ENCODE data around the gene PGLYRP1. TPM values are rescaled to one million over a fixed set of nuclear protein-coding genes. Genes with fewer than 3 reads are reported as not detected.
A peak's percentile ranks its signal among the peaks of the same experiment; 100 is the strongest.

The PGLYRP1 gene
- total RNA-seq, 4 donors from 2014 or later, result not detected

DNA sequence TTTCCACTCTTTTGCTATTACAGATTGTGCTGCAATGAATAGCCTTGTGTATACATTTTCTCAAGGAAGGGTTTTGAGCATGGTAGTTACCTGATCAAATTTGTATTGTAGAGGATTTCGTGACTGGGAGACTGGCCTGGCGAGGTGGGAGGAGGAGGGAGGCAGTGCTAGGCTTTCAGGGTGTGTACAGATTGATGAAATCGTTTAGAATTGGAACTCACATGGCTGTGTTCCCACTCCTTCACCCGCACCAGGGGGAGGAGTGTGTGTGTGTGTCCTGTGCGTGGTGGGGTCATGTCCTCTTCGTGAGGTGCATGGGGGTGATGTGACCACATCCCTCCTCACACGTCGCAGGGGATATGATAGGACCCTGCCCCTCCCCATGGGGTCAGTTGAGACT lies 8.3 kb downstream of the PGLYRP1 start:
- Histone ChIP-seq H3K9me3 (no peaks in the 10 kb centered on the region), H3K36me3 (peaks cover 0 to 24% (median 0%) of the 10 kb centered on the region in 3 donors), H3K27me3 (peaks cover 0 to 44% of the 10 kb centered on the region in 2 donors), H3K4me1 (peaks cover 0 to 29% (median 21%) of the 10 kb centered on the region in 4 donors), H3K4me3 (peak overlapping the region in 2 of 4 donors; percentile 5 to 66), H3K27ac (peak overlapping the region in 1 of 4 donors; percentile 50)
- no peak for DNase-seq (ENCODE audit: low spot score in 2 of 2)
- TF ChIP-seq CTCF (IDR thresholded peaks at IDR 0.05), result no peak
- no peak for TF ChIP-seq EP300 (IDR thresholded peaks at IDR 0.05)
- TF ChIP-seq POLR2A (IDR thresholded peaks at IDR 0.05), result no peak
- 36 to 55% methylated on average over 8 of the region's 8 CpGs for WGBS, 2 donors

- Histone ChIP-seq H3K27ac (no peak overlapping the region), H3K4me1 (peaks cover 0 to 9% (median 4%) of the 10 kb centered on the region in 4 donors), H3K4me3 (no peak overlapping the region), H3K9me3 (no peaks in the 10 kb centered on the region), H3K27me3 (peaks cover 0 to 28% of the 10 kb centered on the region in 2 donors), H3K36me3 (peaks cover 0 to 39% (median 3%) of the 10 kb centered on the region in 3 donors)
- DNase-seq (ENCODE audit: low spot score in 2 of 2), result peak; percentile 51 to 80
- 58 to 64% methylated on average over 28 of the region's 28 CpGs for WGBS, 2 donors
- no peak for TF ChIP-seq POLR2A (IDR thresholded peaks at IDR 0.05)
- peak; percentile 80 to 88 (median 84) for TF ChIP-seq CTCF (IDR thresholded peaks at IDR 0.05)
Measured at GRCh38 chr19:46009530-46010510, 13.0 kb downstream of the PGLYRP1 start.

DNA sequence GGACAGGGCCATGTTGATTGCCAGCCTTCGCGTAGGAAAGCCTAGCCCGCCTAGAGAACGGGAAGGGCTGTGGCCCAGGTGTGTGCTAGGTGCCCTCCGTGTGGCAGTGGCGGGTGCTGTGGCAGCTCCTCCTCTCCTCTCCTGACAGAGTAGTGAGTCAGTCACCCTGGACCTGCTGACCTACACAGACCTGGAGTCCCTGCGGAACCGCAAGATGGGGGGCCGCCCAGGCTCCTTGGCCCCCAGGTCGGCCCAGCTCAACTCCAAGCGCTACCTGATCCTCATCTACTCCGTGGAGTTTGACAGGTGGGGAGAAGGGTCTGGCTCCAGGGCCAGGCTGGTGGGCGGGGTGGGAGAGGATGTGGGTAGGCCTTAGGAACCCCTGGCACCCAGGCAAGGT lies 16.4 kb downstream of the PGLYRP1 start:
- peaks cover 0 to 60% (median 3%) of the 10 kb centered on the region in 3 donors for H3K36me3 ChIP-seq
- 88 to 94% methylated on average over 12 to 13 of the region's 13 CpGs for WGBS, 2 donors
- no peaks in the 10 kb centered on the region for H3K27me3 ChIP-seq
- H3K9me3 ChIP-seq, result no peaks in the 10 kb centered on the region
- H3K27ac ChIP-seq, result no peak overlapping the region
- DNase-seq (ENCODE audit: low spot score in 2 of 2), result no peak
- no peak overlapping the region for H3K4me3 ChIP-seq
- TF ChIP-seq CTCF (IDR thresholded peaks at IDR 0.05) (no peak), EP300 (IDR thresholded peaks at IDR 0.05) (no peak), POLR2A (IDR thresholded peaks at IDR 0.05) (no peak)
- H3K4me1 ChIP-seq, result peaks cover 0 to 4% (median 0%) of the 10 kb centered on the region in 4 donors

DNA sequence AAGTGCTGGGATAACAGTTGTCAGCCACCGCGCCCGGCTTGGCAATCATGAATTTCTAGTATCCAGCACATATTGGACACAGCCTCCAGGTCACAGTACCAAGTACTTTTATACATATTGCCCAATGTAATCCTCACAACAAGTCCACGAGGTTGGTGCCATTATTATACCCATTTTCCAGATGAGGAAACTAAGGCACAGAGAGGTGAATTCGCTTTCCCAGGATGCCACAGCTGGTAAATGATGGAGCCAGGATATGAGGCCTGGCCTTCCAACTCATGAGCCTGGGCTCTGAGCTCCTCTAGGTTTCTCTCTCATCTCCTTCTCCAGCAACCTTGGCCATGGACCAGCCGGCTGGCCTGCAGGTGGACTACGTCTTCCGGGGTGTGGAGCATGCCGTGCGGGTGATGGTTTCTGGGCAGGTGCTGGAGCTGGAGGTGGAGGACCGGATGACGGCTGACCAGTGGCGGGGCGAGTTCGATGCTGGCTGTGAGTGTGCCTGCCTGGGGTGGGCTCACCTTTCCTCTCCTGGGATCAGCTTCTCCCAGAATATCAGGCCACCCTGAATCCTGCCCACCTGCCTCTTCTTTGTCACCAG lies 20.1 kb downstream of the PGLYRP1 start:
- TF ChIP-seq POLR2A (IDR thresholded peaks at IDR 0.05) (no peak), EP300 (IDR thresholded peaks at IDR 0.05) (no peak), CTCF (IDR thresholded peaks at IDR 0.05) (no peak)
- Histone ChIP-seq H3K27me3 (peaks cover 0 to 28% of the 10 kb centered on the region in 2 donors), H3K36me3 (peaks cover 0 to 52% (median 3%) of the 10 kb centered on the region in 3 donors), H3K27ac (no peak overlapping the region), H3K4me3 (no peak overlapping the region), H3K4me1 (peaks cover 0 to 20% (median 5%) of the 10 kb centered on the region in 4 donors), H3K9me3 (no peaks in the 10 kb centered on the region)
- no peak for DNase-seq (ENCODE audit: low spot score in 2 of 2)
- 95 to 97% methylated on average over 15 of the region's 15 CpGs for WGBS, 2 donors

All from tibial nerve (tissue), 4 donors.